ENCODE results near the gene SLC25A42. TPM values are rescaled to one million over a fixed set of nuclear protein-coding genes. Genes with fewer than 3 reads are reported as not detected.

Gene SLC25A42
- total RNA-seq, 4 donors from 2014 or later, result 2.9 to 25.7 (median 5.9) TPM

- no peaks in the 10 kb centered on the region for H3K36me3 ChIP-seq
- no peak overlapping the region for H3K27ac ChIP-seq
- TF ChIP-seq POLR2A (IDR thresholded peaks at IDR 0.05), result no peak
- TF ChIP-seq CTCF (IDR thresholded peaks at IDR 0.05), result no peak
- no peaks in the 10 kb centered on the region for H3K27me3 ChIP-seq
- H3K4me1 ChIP-seq, result no peaks in the 10 kb centered on the region
- intact Hi-C loops (cut with DNase I; ENCODE audit: low total_unique reads), result no loop called here
- no peak for DNase-seq
- no peaks in the 10 kb centered on the region for H3K9me3 ChIP-seq
- no peak overlapping the region for H3K4me3 ChIP-seq
These were observed 59.6 kb downstream of the SLC25A42 start for GRCh38 chr19:19123386-19123785.

- H3K4me3 ChIP-seq, result no peak overlapping the region
- no peak for TF ChIP-seq CTCF (IDR thresholded peaks at IDR 0.05)
- no peak for TF ChIP-seq POLR2A (IDR thresholded peaks at IDR 0.05)
- H3K36me3 ChIP-seq, result no peaks in the 10 kb centered on the region
These were observed 62.3 kb downstream of the SLC25A42 start for GRCh38 chr19:19126102-19126501.

DNA sequence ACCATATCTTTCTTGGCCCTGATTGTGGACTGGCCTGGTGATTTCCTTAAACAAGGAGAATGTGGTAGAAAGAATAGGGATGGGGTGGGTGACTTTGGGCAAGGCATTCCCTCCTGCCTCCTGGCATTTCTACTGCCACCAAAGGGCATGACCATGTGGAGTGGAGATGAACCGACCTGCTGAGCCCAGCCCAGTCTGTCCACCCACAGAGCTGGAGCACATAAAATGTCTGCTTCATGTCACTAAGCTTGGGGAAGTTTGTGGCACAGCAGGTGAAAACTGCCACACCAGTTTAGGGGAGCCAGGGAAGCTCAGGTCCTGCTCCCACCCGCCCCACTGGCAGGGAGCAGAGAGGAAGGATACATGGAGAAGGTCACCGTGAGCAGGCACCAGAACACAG is 68.2 kb downstream of the SLC25A42 start:
- Histone ChIP-seq H3K4me3 (no peak overlapping the region), H3K4me1 (no peaks in the 10 kb centered on the region), H3K27ac (no peak overlapping the region), H3K9me3 (peaks cover 0 to 11% of the 10 kb centered on the region in 2 donors), H3K36me3 (no peaks in the 10 kb centered on the region), H3K27me3 (no peaks in the 10 kb centered on the region)
- TF ChIP-seq POLR2A (IDR thresholded peaks at IDR 0.05), result no peak
- no peak for TF ChIP-seq CTCF (IDR thresholded peaks at IDR 0.05)
- intact Hi-C loops (cut with DNase I; ENCODE audit: low total_unique reads), result no loop called here
- no peak for DNase-seq

More at GRCh38 chr19:19126102-19126501, 62.3 kb downstream of the SLC25A42 start:
- DNase-seq, result no peak
- H3K9me3 ChIP-seq, result no peaks in the 10 kb centered on the region
- H3K4me1 ChIP-seq, result no peaks in the 10 kb centered on the region
- H3K27ac ChIP-seq, result no peak overlapping the region
- intact Hi-C loops (cut with DNase I; ENCODE audit: low total_unique reads), result no loop called here
- no peaks in the 10 kb centered on the region for H3K27me3 ChIP-seq

DNA sequence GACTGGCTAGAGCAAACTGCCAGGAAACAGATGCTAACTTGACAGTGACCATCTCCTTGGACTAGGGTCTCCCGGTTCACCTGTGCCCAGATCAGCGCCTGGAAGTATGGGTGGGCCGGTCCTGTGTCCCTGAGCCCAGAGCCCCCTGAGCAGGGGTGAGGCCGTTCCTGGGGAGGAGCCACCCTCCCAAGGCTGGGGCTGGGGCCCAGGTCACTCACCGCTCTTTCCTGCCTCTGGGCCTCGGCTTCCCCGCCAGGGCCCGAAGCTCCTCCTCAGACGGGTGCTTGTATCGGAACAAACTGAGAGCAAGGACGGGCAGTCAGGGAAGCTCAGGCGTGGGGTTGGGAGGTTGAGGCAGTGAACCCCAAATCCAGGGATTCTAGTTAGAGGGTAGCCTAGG is 69.1 kb downstream of the SLC25A42 start:
- H3K4me1 ChIP-seq, result no peaks in the 10 kb centered on the region
- H3K27ac ChIP-seq, result no peak overlapping the region
- no peak for DNase-seq
- H3K36me3 ChIP-seq, result no peaks in the 10 kb centered on the region
- H3K9me3 ChIP-seq, result peaks cover 0 to 11% of the 10 kb centered on the region in 2 donors
- no peaks in the 10 kb centered on the region for H3K27me3 ChIP-seq
- intact Hi-C loops (cut with DNase I; ENCODE audit: low total_unique reads), result no loop called here
- H3K4me3 ChIP-seq, result no peak overlapping the region
- no peak for TF ChIP-seq CTCF (IDR thresholded peaks at IDR 0.05)
- no peak for TF ChIP-seq POLR2A (IDR thresholded peaks at IDR 0.05)

DNA sequence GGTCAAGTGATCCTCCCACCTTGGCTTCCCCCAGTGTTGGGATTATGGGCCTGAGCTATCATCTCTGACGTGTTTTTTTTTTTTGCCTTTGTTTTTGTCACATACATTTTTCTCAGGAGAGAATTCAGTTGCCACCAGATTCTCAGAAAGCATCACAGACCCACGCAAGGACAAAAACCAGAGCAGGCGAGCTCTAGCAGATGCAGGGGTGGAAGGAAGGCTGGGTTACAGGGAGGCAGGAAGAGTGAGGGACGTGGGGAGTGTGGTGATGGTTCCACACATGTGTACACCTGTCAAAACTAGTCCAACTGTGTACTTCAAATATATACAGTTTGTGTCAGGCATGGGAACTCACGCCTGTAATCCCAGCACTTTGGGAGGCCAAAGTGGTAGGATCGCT is 70.2 kb downstream of the SLC25A42 start:
- H3K9me3 ChIP-seq, result peaks cover 0 to 11% of the 10 kb centered on the region in 2 donors
- no peaks in the 10 kb centered on the region for H3K27me3 ChIP-seq
- H3K36me3 ChIP-seq, result no peaks in the 10 kb centered on the region
- intact Hi-C loops (cut with DNase I; ENCODE audit: low total_unique reads), result no loop called here
- no peaks in the 10 kb centered on the region for H3K4me1 ChIP-seq
- TF ChIP-seq POLR2A (IDR thresholded peaks at IDR 0.05) (no peak), CTCF (IDR thresholded peaks at IDR 0.05) (no peak)
- no peak for DNase-seq
- H3K27ac ChIP-seq, result no peak overlapping the region
- H3K4me3 ChIP-seq, result no peak overlapping the region

Data from uterus (tissue), 4 donors.